ENCODE data around the gene VWA1.

GRCh38 chr1:1399187-1399871 is 36.2 kb upstream of the VWA1 start, which contains the start of gene CCNL2:
- no peak for TF ChIP-seq CTCF (IDR thresholded peaks at IDR 0.05)
- TF ChIP-seq JUN (CRISPR knock-in tag; IDR thresholded peaks at IDR 0.05): peak; percentile 55
- TF ChIP-seq, protein P1, sequence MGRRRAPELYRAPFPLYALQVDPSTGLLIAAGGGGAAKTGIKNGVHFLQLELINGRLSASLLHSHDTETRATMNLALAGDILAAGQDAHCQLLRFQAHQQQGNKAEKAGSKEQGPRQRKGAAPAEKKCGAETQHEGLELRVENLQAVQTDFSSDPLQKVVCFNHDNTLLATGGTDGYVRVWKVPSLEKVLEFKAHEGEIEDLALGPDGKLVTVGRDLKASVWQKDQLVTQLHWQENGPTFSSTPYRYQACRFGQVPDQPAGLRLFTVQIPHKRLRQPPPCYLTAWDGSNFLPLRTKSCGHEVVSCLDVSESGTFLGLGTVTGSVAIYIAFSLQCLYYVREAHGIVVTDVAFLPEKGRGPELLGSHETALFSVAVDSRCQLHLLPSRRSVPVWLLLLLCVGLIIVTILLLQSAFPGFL (CRISPR knock-in tag; IDR thresholded peaks at IDR 0.05; ENCODE audit: borderline replicate concordance): no peak
- peak; percentile 40; the same call in 1 of the 2 replicates for TF ChIP-seq SMAD3 (CRISPR knock-in tag; IDR thresholded peaks at IDR 0.05; ENCODE audit: borderline replicate concordance)
- TF ChIP-seq, protein P2, sequence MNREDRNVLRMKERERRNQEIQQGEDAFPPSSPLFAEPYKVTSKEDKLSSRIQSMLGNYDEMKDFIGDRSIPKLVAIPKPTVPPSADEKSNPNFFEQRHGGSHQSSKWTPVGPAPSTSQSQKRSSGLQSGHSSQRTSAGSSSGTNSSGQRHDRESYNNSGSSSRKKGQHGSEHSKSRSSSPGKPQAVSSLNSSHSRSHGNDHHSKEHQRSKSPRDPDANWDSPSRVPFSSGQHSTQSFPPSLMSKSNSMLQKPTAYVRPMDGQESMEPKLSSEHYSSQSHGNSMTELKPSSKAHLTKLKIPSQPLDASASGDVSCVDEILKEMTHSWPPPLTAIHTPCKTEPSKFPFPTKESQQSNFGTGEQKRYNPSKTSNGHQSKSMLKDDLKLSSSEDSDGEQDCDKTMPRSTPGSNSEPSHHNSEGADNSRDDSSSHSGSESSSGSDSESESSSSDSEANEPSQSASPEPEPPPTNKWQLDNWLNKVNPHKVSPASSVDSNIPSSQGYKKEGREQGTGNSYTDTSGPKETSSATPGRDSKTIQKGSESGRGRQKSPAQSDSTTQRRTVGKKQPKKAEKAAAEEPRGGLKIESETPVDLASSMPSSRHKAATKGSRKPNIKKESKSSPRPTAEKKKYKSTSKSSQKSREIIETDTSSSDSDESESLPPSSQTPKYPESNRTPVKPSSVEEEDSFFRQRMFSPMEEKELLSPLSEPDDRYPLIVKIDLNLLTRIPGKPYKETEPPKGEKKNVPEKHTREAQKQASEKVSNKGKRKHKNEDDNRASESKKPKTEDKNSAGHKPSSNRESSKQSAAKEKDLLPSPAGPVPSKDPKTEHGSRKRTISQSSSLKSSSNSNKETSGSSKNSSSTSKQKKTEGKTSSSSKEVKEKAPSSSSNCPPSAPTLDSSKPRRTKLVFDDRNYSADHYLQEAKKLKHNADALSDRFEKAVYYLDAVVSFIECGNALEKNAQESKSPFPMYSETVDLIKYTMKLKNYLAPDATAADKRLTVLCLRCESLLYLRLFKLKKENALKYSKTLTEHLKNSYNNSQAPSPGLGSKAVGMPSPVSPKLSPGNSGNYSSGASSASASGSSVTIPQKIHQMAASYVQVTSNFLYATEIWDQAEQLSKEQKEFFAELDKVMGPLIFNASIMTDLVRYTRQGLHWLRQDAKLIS (CRISPR knock-in tag; IDR thresholded peaks at IDR 0.05; ENCODE audit: borderline replicate concordance): peak; percentile 72; the same call in 1 of the 2 replicates
- TF ChIP-seq, protein P3, sequence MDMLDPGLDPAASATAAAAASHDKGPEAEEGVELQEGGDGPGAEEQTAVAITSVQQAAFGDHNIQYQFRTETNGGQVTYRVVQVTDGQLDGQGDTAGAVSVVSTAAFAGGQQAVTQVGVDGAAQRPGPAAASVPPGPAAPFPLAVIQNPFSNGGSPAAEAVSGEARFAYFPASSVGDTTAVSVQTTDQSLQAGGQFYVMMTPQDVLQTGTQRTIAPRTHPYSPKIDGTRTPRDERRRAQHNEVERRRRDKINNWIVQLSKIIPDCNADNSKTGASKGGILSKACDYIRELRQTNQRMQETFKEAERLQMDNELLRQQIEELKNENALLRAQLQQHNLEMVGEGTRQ (CRISPR knock-in tag; IDR thresholded peaks at IDR 0.05): no peak; the same call in 1 of the 2 replicates
- TF ChIP-seq USF1 (CRISPR knock-in tag; IDR thresholded peaks at IDR 0.05): peak; percentile 17; the same call in 1 of the 2 replicates
- no peak for TF ChIP-seq CREB1 (CRISPR knock-in tag; IDR thresholded peaks at IDR 0.05)
- TF ChIP-seq E2F4 (CRISPR knock-in tag; IDR thresholded peaks at IDR 0.05; ENCODE audit: borderline replicate concordance, low read depth): no peak
- no peak for TF ChIP-seq ZNF396 (CRISPR knock-in tag; IDR thresholded peaks at IDR 0.05; ENCODE audit: borderline replicate concordance)
- TF ChIP-seq CREM (CRISPR knock-in tag; IDR thresholded peaks at IDR 0.05): peak; percentile 94
